K562 (cell line): ENCODE measurements around the gene FATE1.

Source experiments
- AFF4 ChIP-seq: sonication (generic); formaldehyde crosslinking; IDR thresholded peaks from 2 replicates; pipeline ENCODE4 v1.8.0; 2023; ENCODE audit warnings: mild to moderate bottlenecking, missing genetic modification reagents
- FOS ChIP-seq: IDR thresholded peaks from 3 replicates; pipeline ENCODE4 v1.6.1; 2011; ENCODE audit not compliant: insufficient read length; ENCODE audit errors: extremely low read depth
- FOXK2 ChIP-seq, 2 experiments: fragments of 450-650 bp; IDR thresholded peaks in 1 of 2; conservative IDR thresholded peaks in 1 of 2; 2 replicates each; pipeline ENCODE4 v1.6.1; 2016; ENCODE audit warnings: low read depth in 2 of 2, mild to moderate bottlenecking in 1 of 2
- LARP7 ChIP-seq: fragments of 450-650 bp; IDR thresholded peaks from 2 replicates; pipeline ENCODE4 v1.6.1; 2016
- NFE2L1 ChIP-seq: fragments of 450-650 bp; IDR thresholded peaks from 2 replicates; pipeline ENCODE4 v1.6.1; 2016; ENCODE audit warnings: missing genetic modification characterization, low read depth, mild to moderate bottlenecking, missing compliant biosample characterization, moderate library complexity, borderline replicate concordance
- POLR2AphosphoS5 ChIP-seq: IDR thresholded peaks from 2 replicates; pipeline ENCODE4 v1.6.1; 2011; ENCODE audit warnings: mild to moderate bottlenecking, low read depth, low read length, moderate library complexity; ENCODE audit not compliant: control insufficient read depth, insufficient read depth
- TARDBP ChIP-seq: fragments of 450-650 bp; IDR thresholded peaks from 2 replicates; pipeline ENCODE4 v1.6.1; 2016
- TEAD4 ChIP-seq, 2 experiments: sonication (generic) in 1 of 2; formaldehyde crosslinking in 1 of 2; IDR thresholded peaks; 2 replicates each; pipeline versions ENCODE4 v1.6.1 to v1.8.0; 2012 to 2022; ENCODE audit warnings: borderline replicate concordance in 1 of 2, inconsistent platforms in 1 of 2, low read length in 1 of 2, mild to moderate bottlenecking in 1 of 2, missing genetic modification reagents in 1 of 2
- USF2 ChIP-seq: sonication (generic); formaldehyde crosslinking; IDR thresholded peaks from 2 replicates; pipeline ENCODE4 v1.5.0; 2020; ENCODE audit warnings: missing genetic modification reagents
- ZNF143 ChIP-seq: sonication (generic); formaldehyde crosslinking; IDR thresholded peaks from 2 replicates; pipeline ENCODE4 v1.9.0; 2022; ENCODE audit warnings: mild to moderate bottlenecking, missing genetic modification reagents
- ZNF217 ChIP-seq: sonication (generic); formaldehyde crosslinking; IDR thresholded peaks from 2 replicates; pipeline ENCODE4 v1.8.0; 2022; ENCODE audit warnings: mild to moderate bottlenecking, missing genetic modification reagents

GRCh38 chrX:151743651-151744470 is 28.0 kb downstream of the FATE1 start:
- TF ChIP-seq POLR2AphosphoS5 (no peak), USF2 (CRISPR knock-in tag) (no peak), FOS (no peak), LARP7 (no peak), TARDBP (no peak), ZNF217 (CRISPR knock-in tag) (no peak), AFF4 (CRISPR knock-in tag) (no peak), ZNF143 (CRISPR knock-in tag) (no peak), TEAD4 (IDR thresholded peaks at IDR 0.05; ENCODE audit: low read length) (no peak), TEAD4 (CRISPR knock-in tag; IDR thresholded peaks at IDR 0.05; ENCODE audit: borderline replicate concordance) (no peak), NFE2L1 (no peak), FOXK2 (conservative IDR thresholded peaks at IDR 0.05 in 1 of 2, IDR thresholded peaks at IDR 0.05 in 1 of 2; ENCODE audit: low read depth in 2 of 2) (no peak)
